NCI-H1694 (cell line): Measurements from ENCODE around the gene ZNF488.

Experiments used
- DNase-seq: peaks from one replicate; lab custom pipeline; 2025; lab: John Stamatoyannopoulos, UW

The ZNF488 gene

DNA sequence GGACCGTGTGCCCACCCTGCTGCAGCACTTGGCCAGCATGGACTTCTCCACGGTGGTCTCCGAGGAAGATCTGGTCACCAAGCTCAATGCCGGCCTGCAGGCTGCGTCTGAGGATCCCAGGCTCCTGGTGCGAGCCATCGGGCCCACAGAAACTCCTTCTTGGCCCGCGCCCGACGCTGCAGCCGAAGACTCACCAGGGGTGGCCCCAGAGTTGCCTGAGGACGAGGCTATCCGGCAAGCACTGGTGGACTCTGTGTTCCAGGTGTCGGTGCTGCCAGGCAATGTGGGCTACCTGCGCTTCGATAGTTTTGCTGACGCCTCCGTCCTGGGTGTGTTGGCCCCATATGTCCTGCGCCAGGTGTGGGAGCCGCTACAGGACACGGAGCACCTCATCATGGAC is 34.6 kb downstream of the ZNF488 start:
- DNase-seq: no peak

DNA sequence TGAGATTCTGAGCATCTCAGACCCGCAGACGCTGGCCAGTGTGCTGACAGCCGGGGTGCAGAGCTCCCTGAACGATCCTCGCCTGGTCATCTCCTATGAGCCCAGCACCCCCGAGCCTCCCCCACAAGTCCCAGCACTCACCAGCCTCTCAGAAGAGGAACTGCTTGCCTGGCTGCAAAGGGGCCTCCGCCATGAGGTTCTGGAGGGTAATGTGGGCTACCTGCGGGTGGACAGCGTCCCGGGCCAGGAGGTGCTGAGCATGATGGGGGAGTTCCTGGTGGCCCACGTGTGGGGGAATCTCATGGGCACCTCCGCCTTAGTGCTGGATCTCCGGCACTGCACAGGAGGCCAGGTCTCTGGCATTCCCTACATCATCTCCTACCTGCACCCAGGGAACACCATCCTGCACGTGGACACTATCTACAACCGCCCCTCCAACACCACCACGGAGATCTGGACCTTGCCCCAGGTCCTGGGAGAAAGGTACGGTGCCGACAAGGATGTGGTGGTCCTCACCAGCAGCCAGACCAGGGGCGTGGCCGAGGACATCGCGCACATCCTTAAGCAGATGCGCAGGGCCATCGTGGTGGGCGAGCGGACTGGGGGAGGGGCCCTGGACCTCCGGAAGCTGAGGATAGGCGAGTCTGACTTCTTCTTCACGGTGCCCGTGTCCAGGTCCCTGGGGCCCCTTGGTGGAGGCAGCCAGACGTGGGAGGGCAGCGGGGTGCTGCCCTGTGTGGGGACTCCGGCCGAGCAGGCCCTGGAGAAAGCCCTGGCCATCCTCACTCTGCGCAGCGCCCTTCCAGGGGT is 35.2 kb downstream of the ZNF488 start:
- no peak for DNase-seq

DNA sequence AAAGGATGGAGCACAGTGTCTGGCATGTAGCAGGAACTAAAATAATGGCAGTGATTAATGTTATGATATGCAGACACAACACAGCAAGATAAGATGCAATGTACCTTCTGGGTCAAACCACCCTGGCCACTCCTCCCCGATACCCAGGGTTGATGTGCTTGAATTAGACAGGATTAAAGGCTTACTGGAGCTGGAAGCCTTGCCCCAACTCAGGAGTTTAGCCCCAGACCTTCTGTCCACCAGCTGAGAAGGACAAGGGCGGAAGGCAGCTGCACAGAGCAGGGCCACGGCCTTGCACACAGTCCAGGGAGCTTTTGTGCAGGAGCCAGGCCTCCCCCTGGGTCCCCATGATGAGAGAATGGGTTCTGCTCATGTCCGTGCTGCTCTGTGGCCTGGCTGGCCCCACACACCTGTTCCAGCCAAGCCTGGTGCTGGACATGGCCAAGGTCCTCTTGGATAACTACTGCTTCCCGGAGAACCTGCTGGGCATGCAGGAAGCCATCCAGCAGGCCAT is 35.9 kb downstream of the ZNF488 start, which contains the start of gene RBP3:
RBP3 (plus strand) TSS at position 226 of the 514 bp plus-strand sequence; CDS start at position 348, 122 bp downstream.
- no peak for DNase-seq

DNA sequence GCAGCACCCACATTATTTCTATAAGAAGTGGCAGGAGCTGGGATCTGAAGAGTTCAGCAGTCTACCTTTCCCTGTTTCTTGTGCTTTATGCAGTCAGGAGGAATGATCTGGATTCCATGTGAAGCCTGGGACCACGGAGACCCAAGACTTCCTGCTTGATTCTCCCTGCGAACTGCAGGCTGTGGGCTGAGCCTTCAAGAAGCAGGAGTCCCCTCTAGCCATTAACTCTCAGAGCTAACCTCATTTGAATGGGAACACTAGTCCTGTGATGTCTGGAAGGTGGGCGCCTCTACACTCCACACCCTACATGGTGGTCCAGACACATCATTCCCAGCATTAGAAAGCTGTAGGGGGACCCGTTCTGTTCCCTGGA is 36.8 kb downstream of the ZNF488 start:
- no peak for DNase-seq

DNA sequence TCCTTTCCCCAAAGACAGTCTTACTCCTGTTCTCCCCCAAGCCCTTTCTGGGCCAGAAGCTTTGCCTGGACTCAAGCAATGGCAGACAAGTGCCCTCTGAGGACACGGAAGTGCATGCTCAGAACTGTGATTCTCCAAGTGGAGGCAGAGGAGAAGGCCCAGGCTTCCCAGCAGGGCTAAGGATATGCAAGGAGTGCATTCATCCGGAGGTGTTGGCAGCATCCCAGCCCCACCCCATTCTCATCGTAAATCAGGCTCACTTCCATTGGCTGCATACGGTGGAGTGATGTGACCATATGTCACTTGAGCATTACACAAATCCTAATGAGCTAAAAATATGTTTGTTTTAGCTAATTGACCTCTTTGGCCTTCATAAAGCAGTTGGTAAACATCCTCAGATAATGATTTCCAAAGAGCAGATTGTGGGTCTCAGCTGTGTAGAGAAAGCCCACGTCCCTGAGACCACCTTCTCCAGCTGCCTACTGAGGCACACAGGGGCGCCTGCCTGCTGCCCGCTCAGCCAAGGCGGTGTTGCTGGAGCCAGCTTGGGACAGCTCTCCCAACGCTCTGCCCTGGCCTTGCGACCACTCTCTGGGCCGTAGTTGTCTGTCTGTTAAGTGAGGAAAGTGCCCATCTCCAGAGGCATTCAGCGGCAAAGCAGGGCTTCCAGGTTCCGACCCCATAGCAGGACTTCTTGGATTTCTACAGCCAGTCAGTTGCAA is 37.4 kb downstream of the ZNF488 start:
- peak; percentile 91 for DNase-seq

DNA sequence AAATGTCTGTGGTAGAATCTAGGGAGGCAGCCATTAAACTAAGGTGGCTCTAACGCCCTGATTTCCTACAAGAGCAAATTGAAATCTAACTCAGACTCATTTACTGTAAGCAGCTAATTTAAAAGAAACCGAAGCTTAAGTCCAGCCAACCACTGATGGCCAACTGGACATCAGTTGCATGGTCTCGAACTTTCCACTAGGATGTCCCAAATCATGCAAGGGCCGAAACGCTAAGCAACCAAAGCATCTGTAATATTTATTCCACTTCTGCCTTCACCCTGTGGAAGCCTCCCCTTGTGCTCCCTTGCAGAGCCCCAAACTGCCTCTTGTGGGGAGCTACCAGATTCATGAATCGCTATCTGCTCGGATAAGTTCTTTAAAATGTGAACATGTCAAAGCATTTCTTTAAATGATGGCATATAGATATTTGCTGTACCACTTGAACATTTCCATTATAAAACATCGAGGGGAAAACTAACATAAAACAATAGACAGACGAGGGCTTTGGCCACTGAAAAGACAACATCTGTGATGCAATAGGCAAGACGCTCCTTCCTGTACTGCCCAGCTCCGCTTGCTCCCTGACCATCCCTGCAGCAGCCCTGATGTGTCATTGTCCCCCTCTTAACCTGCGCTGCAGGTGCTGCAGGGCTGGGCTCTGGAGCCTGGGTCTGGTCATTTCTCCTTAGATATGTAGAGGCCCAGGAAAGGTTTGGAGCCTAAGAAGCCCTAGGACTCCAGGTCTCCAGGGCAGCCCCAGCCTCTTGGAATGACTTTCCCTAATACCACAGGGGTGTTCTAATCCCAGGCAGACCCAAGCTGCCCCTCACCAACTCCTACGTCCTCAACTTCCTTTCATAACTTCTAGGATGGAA is 38.9 kb downstream of the ZNF488 start:
- DNase-seq: no peak

DNA sequence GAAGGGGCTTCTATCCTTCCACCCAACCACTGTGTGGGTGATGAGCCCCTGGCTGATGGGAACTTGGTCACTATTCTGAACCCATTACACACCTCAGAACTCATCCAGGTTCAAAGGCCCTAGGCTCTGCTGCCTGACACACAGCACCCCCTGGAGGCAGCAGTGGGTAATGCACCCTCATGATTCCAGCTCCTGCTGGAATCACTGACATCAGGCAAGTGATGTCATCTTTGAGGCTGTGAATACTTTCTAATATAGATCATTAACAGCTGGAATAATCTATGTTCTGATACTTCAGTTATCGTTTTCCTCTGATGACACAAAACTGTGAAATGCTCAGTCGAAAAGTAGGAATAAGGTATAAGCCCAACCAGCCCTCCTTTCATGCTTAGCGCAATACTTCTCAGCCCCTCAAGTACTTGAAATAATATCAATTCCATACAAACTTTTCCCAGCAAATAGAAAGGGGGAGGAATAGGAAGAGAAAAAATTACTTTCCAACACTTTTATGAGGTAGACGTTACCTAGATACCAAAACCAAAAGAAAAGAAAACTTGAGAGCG is 43.4 kb downstream of the ZNF488 start:
- DNase-seq: peak; percentile 55

DNA sequence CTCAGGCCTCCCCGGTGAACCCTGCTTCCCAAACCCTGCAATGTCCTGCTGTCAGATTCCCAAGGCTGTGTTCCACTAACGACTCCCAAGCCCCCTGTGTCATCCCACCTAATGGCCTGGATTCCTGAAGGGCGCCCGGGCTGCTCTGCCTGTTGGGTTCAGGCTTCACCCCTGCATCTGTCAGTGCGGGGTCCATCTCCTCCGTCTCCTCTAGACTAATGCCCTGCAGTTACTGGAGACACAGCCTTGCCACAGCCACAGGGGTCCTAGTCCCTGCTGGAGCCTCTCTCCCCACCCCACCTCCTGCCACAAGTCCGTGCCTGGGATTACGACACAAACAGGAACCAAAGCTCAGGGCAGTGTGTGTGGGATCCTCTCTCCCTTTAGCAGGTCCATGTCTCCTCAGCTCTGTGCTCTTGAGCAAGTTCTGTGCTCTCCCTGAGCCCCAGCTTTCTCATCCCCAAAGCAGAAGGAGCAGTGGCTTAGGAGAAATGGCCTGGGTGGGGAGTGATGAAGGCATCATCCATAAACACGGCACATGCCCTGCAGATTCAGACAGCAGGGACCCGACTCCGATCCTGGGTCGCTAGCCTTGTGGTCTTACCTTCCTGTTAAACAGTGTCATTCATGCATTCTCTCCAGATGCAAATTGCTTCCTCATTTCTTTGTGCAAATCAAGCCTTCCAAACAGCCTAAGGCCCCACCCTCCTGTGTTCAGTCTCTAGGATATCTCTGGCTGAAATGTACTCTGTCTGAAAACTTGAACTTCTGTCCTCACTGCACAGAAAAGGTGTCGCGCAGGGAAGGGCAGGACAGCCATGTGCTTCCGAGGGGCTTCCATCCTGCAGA is 44.1 kb downstream of the ZNF488 start:
- no peak for DNase-seq

DNA sequence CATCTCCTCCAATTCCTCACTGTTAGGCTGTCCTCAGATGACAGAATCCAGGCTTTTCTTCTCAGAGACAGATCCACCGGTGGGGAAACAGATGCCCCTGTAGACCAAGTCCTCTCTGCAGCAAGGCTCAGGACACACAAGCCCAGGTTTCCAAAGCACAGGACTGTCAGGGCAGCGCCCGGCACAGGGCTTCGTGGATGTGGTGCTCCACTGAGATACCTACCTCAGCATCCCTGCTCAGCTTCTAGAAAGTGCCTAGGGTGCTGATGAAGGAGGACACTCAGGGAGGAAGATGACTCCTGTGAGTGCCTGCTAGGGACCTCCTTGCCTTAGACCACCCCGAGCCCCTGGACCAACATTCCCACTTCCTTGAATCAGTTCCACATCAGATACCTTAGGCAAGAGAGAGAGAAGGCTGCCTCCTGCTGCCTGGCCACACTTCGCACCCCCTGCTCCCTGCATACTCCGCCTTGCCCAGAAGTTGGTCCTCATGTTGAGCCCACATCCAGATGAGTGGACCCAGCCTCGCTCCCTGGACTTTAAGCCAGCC is 44.8 kb downstream of the ZNF488 start:
- DNase-seq: no peak

DNA sequence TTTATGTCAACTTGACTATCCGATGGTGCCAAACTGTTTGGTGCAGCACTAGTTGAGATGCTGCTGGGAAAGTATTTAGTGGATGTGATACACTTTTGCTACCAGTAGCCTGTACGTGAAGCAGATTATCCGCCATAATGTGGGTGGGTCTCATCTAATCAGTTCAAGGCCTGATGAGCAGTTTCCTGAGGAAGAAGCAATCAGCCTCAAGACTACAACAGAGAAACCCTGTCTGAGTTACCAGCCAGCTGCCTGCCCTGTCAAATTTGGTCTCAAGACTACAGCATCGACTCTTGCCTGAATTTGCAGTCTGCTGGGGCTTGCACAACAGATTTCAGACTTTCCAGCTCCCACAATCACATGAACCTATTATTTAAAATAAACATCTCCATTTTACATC is 46.8 kb downstream of the ZNF488 start:
- no peak for DNase-seq

DNA sequence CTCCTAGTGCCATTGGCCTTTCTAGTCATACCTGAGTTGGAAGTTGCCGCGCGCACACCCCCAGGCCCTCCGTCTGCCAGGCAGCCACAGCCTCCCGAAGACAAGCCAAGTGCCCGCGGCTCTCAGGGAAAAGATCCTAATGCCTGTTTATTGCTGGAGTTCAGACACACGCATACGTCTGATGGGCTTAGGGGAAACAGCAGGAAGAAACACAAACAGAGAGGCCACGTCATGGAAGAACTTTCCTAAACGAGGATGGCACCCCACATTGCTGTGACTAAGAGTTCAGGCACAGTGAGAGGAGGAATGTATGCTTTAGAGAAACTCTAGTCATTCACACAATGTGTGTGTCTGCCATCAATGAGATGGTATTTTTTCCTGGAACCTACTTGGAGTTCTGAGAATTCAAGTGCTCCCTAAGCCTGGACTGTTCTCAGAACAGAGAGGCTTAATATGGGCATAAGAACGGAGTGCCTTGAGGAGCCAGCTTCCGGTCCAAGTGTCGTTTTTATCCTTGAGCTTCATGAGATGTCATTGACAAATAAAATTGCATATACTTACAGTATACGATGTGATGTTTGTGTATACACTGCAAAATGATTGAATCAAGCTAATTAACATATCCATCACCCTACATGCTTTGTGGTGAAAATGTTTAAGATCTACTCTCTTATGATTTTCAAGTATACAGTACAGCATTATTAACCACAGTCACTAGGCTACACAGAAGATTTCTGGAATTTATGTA is 47.5 kb downstream of the ZNF488 start:
- no peak for DNase-seq

DNA sequence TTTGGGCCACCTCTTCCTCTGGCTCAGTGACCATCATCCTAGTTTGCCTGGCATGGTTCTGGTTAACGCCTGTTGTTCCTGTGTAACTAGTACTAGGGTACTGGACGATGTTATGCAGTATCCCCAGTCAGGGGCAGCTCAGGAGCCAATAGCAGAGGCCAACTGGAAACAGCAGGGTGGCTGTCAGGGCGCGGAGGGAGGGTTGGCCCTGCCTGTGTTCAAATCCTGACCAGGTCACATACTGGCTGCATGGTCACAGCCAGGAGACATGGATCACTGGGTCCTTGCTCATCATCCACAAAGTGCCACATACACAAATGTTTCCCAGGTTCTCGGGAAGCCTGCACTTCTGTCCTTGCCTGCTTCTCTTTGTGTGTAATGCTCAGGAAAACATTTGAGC is 48.2 kb downstream of the ZNF488 start:
- no peak for DNase-seq

DNA sequence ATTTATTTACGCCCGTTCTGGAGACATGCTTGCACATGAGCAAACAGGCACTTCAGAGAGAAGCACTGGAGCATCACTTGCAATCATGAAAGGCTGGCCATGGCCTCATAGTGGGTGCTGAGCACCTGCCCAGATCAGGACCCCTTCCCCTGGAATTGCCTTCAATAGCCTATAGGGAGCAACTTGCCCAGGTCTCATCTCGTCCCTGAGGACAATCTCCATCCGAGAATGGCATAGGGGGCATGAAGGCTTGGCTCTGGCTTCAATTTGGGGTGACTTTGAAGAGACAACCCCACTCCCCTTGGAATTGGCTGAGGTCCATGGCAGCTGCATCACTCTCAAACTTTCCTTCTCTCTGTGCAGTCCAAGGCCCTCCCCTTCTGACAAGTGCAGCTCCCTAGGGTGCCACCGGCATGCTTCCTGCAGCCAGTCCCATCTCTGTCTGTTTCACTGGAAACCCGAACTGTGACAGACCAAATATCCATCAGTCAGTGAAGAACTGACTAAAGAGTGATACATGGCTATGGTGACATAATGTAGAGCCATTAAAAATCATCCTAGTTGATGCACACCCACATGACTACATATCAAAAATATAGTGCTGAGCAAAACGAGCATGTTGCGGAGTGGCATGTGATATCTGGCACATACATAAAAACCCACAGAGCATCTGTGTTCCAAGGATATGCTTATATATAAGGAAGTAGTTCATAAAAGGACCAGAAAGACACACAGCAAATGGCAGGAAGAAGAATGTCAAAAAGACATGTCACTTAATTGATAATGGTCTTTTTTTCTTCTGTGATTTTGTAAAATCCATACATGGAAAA is 49.4 kb downstream of the ZNF488 start:
- no peak for DNase-seq

DNA sequence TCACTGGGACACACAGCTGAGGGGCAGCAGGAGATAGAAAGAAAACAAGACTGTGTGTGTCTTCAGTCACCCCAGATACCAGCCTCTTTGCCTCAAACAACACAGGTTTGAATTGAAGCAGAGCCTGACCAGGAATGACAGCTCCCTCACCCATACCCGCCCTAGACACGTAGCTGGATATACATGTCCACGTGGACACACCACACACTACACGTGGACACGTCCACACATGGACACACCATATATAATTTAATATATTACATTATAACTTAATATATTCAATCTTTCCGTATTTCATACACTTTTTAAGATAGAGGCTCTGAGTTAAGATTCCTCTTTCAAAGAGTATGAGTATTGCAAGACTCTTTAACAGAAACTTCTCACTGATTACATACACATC is 50.6 kb downstream of the ZNF488 start:
- DNase-seq: no peak

DNA sequence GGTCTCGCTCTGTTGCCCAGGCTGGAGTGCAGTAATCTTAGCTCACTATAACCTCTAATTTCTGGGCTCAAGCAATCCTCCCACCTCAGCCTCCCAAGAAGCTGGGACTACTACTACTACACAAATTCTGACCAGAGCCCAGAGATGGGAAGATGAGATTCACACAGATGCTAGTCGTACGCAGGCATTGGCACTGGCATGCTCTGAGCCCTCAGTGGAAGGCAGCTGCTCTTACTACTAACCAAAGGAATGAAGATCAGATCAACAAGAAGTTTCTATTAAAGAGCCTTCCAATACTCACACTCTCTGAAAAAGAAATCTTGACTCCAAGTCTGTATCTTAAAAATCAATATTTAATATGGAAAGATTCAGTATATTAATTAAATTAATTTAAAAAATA is 51.1 kb downstream of the ZNF488 start:
- no peak for DNase-seq

DNA sequence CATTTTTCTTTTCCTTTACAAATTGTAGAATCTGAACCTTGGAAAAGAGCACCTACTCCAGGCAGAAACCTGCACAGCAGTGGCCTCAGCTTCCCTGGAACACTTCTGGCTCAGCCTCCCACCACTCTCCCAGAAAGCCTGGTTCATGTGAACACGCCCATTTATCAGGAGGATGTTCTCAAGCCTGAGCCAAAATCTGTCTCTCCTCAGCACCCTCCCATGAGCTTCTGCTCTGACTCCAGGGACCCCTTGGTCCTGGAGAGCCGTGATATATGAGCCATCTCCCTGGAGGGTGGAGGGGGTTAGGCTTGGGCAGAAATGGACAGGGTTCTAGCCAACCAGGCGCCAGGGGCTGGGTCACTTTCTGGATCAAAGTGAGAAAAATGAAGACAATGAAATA is 51.7 kb downstream of the ZNF488 start:
- no peak for DNase-seq

DNA sequence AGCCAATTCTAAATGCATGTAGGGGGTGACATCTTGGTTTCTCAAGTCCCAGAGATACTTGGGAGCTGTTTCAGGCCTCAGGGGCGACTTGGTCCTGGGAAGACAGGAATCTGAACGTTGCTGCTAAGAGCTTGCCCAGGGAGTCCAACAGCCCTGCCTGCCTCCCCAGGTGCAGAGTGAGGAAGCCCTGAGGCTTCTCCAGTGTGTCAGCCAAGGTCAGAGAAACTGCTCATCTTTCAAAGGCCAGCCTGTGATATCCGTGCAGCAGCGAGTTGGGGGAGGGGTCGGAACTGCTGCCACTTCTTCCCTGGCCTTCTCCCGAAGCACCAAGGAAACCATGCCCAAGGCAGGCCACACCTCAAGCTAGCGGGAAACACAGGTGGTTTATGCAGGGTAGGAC is 52.1 kb downstream of the ZNF488 start:
- DNase-seq: no peak

DNA sequence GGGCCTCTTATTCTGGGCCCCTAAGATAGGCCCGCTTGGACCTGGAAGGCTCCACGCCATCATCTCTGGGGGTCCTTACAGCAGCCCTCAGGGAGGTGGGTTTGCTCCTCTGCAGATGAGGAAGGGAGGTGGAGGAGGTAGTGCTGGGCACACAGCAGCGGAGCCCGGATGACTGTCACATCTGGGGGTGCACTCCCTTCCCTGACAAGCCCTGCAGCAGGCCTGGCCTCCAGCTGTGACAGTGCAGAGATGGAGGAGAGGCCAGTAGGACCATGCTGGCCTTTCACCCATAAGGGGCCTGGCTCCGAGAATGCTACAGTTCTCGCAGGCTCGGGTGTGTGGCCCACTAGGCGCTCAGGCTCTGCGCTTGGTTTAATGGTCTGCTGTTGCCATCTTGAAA is 52.6 kb downstream of the ZNF488 start:
- no peak for DNase-seq

DNA sequence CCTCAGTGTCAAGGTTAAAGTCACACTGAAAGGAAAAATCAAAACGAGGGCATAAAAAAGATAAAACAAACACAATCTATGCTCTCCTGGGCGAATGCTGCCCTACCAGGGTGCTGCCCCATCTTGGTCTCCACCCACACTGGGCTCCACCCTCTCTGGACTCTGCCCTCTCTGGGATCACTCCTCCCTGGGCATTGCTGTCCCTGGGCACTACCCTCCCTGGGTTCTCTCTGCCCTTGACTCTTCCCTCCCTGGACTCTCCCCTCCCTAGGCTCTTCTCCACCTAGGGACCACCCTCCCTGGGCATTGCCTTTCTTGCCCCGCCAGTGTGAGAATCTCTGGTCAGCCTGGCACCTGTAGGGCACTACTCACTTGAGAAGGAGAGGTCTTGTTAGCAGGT is 53.3 kb downstream of the ZNF488 start:
- DNase-seq: no peak
